Measurements from ENCODE around the gene C16orf74.

GRCh38 chr16:85762970-85763369 lies 12.1 kb upstream of the C16orf74 start:
- no peak for TF ChIP-seq POLR2A (IDR thresholded peaks at IDR 0.05)
- TF ChIP-seq CTCF (IDR thresholded peaks at IDR 0.05) = no peak
- TF ChIP-seq EP300 (IDR thresholded peaks at IDR 0.05) = no peak

All from ovary (tissue), 3 donors.